GM20431 (cell line): ENCODE results near the gene ACCSL.

Source experiments
- in situ Hi-C: fragments of 300-500 bp; cut with MseI, MboI; formaldehyde crosslinking; loops from one replicate; pipeline ENCODE4 v1.15.0; 2020; ENCODE audit warnings: low sequenced_read_pairs; ENCODE audit not compliant: unreplicated experiment

Gene ACCSL

DNA sequence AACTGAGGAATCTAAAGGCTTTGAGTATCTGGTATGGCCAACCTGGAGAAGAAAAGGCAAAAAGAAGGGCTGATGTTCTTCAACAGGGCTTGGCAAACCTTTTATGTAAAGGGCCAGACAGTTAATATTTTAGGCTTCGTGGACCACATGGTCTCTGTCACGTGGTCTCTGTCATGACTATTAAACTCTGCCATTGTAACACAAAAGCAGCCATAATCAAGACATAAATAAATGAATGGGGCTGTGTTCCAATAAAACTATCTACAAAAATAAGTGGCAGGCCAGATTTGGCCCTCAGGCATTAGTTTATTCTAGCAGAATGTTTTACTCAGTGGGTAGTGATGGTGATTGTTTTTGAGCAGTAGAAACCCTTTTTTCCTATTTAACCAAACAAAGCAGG, 483 bp upstream of the ACCSL start:
- in situ Hi-C loops, result no loop called here

DNA sequence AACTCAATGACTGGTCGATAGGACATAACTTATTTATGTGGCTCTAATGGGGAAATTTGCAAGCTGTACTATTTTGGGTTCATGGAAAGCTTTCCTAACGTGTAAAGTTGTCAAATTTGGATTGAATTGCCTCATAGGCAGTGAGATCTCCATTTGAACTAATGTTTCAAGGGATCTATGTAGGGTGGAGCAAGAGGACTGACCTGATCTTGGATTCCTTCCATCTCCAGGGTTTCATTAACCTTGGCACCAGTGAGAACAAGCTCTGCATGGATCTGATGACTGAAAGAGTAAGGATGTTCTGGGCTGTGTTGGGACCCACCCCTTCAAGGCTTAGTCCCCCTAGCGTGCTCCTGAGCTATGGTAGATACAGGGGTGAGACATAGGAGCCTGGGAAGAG, 2.1 kb downstream of the ACCSL start:
- in situ Hi-C loops, result no loop called here

DNA sequence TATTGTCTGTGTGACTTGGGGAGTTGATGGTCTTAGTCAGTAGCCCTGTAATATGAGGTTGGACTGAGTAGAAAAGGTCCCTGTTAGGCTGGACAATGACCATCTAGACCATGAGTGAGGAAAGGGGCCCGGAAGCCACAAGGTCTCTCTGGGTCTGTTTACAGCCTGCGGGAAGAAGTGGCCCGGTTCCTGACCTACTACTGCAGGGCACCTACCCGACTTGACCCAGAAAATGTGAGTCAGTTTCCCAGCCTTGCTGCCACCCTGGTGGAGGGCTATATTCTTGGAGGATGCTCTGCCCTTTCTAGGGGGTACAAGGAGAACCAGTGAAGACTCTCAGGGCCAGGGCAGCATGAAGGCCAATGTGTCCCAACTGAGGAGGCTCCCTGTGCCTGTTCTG, 3.4 kb downstream of the ACCSL start:
- in situ Hi-C loops, result no loop called here

DNA sequence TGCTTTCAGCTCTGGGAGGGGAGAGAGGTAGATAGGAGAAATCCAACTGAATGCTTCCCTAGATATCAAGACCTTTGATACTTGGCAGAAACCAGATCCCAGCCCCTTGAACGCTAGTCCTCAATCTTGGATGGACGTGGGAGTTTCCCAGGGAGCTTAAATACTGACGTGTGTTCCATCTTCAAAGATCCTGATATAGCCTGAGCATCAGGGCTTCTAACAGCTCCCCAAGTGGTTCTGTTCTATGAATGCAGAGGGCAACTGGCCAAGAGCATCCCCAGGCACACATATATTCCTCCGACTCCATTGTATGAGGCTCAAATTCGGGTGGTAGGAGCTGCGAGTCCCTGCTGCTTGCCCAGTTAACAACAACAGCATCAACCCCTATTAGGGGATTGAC, 9.6 kb downstream of the ACCSL start:
- in situ Hi-C loops, result no loop called here

DNA sequence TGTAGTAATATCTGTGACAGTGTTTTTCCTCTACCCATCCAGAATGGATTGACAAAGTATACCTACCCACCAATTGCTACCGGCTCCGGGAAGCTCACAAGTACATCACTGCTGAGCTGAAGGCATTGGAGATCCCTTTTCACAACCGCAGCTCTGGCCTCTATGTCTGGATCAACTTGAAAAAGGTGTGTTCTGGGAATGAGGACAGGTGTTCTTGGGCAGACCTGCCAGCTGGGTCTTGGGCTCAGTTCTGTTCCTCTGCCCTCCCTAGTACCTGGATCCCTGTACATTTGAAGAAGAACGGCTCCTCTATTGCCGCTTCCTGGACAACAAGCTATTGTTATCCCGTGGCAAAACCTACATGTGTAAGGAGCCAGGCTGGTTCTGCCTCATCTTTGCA, 10.5 kb downstream of the ACCSL start:
- in situ Hi-C loops, result no loop called here

DNA sequence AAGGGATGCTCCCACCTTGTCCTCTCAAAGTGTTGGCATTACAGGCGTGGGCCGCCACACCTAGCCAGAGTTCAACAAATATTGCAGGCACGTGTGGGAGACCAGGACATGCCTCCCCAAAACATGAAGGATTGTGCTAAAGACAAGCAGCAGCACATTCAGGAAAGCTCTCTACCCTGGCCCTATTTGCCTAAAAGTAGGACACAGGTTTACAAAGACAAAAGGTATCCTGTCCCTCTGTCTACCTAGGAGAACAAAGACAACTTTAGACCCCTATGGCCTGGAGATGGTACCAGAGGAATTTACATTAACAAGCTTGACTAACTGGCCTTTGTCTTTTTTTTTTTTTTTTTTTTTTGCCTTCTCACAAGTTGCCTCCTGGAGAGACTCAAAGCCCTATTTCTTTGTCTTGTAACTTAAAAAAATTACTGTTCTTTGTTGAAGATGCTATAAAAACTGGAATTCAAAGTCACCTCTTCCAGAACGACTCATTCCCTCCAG, 17.4 kb downstream of the ACCSL start:
- in situ Hi-C loops, result no loop called here

DNA sequence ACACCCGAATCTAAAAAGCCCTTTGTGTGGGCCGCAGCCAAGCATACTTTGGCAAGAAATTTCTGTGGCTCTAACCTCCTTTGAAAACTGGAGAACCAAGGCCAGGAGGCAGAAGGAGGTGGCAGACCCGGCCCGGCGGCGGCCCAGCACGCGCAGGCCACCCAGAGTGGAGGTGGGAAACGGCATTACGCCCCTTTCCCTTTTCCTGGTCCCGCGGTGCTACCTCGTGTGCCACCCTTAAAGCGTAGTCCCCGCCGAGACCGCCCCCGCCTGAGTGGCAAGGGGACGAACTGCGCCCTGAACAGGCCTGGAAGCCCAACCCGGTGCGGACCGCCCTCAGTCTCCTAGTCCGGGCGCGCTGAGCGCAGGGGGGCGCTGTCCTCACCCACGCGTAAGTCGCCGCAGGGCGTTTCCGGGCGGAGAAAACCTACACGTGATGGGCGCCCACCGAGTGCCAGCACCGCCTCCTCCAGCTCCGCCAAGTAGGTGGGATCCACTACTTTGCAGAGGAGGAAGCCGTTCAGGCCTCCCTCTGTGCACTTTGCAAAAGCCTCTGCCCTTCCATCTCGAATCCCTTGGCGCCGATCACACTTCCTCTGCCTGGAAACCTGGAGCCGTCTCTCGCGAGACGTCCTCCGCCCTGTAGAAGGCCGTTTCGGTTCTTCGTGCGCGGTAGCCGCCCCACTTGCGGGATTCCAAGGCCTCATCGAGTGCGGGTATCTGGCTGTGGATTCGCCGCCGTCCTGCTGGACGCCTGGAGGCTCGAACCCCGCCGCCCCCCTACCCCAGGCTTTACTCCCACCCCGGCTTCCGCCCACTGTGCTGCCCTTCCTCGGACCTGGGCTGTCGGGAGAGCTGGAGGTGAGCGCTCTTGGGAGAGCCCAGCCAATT, 18.3 kb downstream of the ACCSL start, which contains the start of gene ACCS:
Gene ACCS (plus strand): TSS at position 430 of the 891 bp plus-strand sequence. CDS start 1,358 bp downstream, outside the sequence.
- in situ Hi-C loops, result no loop called here

DNA sequence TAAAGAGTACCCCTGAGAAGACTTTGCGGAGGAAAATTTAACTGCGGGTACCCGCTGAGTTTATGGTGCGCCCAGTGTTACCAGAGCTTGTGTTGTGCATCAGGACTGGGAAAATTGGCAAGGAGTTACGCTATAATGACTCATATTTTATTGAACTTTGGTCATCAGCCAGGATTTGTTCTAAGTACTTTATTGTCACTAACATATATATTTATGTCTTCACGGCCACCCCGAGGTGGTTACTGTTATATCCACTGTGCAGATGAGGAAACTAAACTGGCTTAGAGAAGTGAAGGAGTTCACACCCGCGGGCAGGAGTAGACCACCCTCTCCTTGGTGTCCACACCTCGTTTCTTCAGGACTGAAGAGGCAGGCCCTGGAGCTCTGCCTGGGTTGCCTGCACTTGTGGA, 19.0 kb downstream of the ACCSL start:
- in situ Hi-C loops, result no loop called here

DNA sequence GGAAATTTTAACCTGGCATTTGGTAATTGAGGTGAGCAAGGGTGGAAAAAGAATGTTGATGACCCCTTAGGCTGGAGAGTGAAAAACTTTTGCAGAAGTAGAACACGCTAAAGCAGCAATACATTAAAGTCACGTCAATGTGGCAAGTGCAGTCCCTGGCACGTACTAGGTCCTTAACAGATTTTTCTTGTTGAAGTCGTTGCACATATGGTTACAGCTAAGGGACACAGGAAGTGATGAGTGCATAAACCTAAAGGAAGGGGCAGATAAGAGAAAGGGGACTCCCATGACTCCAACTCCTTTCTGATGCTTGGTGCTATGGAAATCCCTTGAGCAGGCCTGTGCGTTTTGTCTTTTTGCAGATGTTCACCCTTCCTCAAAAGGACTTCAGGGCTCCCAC, 19.5 kb downstream of the ACCSL start:
- in situ Hi-C loops, result no loop called here

DNA sequence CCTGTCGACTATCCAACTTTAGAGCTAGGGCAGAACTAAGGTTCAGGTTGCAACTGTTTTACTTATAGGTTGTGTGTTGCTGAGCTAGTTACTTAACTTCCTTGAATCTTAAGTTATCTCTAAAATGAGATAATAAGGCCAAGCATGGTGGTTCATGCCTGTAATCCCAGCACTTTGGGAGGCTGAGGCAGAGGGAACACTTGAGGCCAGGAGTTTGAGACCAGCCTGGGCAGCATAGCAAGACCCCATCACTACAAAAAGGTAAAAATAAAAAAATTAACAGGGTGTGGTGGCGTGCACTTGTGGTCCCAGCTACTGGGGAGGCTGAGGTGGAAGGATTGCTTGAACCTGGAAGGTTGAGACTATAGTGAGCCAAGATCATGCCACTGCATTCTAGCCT, 20.4 kb downstream of the ACCSL start:
- in situ Hi-C loops, result no loop called here

DNA sequence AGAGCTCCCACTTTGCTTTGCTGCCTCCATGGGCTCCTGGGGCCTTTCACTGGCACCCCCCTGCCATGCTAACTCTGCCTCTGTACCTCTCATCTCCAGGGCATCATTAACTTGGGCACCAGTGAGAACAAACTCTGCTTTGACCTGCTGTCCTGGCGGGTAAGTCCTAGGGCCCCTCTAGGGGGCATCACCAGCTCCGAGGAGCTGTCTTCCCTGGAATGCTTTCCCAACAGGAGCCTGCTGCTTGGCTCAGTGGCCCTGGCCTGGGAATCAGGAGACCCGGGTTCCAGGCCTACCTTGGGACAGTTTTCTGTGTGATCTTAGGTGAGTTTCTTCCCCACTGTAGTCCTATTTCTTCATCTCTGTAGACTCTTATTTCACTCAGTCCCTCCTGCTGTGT, 23.4 kb downstream of the ACCSL start:
- in situ Hi-C loops, result no loop called here

DNA sequence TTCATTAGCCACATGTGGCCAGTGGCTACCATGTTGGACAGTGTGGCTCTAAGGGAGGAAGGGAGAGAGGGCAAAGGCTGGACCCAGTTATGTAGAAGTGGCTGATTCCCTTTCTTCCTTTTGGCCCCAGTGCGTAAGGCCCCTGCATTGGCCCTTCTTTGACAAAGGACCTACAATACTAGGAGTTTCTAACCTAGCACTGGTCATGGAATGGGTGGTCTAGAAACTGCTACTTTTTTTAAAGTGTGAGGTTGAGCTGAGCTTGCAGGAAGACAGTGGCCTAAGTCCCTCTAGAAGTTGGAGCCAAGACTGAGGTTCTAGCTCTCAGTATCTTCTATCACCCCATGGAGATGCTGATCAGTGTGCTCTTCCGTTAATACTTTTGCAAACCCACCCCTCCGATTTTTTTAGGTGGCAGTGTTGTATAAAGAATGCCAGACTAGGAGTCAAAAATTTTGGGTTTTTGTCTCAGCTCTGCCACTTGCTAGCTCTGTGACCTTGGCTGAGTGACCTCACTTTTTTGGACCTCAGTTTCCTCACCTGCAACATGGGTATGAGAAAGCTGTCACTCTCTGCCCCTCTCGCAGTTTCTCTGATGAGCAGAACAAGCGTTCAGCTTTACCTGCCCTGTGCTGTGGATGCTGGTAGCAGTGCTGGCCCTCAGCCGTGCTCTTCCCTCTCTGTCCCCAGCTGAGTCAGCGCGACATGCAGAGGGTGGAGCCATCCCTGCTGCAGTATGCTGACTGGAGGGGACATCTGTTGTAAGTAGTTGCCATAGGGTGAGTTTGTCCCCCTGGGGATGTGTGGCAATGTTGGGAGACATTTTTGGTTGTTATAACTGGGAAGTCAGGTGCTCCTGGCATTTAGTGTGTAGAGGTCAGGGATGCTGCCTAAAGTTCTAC, 25.2 kb downstream of the ACCSL start:
- in situ Hi-C loops, result no loop called here

DNA sequence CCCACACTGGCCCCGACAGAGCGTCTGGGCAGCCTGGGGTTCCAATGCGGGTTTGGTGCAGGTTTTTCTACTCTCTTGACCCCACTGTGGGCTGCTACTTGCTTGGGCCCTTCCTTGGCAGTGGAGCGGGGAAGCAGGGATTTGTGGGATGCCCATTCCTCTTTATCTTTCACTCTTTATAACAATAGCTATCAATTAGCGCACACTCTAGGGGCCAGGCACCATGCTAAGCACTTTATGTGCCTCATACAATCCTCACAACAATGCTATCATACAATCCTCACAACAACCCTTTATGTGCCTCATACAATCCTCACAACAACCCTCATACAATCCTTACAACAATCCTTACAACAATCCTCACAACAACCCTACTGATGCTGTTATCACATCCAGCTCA, 31.0 kb downstream of the ACCSL start:
- in situ Hi-C loops, result no loop called here

DNA sequence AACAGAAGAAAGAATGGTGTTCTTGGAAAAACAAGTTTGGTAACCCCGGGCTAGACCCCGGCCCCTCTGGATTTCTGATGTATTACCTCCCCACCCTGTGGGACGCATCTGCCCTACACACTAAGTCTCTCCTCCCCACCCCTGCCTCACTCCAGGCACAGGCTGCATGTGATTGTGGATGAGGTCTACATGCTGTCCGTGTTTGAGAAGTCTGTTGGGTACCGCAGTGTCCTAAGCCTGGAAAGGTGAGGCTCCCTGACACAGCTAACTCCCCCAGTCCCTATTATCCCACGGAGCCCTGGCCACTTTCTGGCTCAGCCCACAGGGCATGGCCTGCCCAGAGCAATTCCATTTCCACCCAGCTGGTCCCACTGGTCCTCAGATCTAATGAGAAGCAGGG, 31.6 kb downstream of the ACCSL start:
- in situ Hi-C loops, result no loop called here

DNA sequence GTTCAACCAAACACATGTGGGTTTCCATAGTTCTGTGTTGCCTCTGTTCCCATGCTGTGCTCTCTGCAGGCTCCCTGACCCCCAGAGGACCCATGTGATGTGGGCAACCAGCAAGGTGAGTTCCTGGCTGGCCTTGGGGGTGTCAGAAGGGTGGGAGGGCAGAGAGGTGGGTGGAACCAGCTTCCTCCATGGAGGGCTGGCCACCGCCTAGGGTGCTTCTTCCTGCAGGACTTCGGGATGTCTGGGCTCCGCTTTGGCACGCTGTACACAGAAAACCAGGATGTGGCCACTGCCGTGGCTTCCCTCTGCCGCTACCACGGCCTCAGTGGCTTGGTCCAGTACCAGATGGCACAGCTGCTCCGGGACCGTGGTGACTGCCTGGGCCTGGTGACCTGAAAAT, 33.2 kb downstream of the ACCSL start:
- in situ Hi-C loops, result no loop called here

DNA sequence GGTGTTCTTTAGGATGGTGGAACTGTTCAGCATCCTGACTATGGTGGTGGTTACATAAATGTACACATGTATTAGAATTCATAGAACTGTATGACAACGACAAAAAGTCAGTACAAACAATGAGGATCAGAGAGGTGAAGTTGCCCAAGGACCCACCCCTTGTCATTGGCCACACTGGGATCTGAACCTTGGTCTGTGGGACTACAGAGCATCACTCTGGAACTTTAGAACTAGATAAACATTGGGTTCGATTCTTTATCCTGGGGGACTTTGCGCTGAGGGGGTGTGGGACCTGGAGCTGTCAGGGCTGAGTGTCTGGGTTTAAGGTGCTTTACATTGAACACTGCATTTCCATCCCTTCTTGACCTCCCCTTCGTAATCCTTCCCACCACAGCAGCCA, 34.9 kb downstream of the ACCSL start:
- in situ Hi-C loops, result no loop called here

DNA sequence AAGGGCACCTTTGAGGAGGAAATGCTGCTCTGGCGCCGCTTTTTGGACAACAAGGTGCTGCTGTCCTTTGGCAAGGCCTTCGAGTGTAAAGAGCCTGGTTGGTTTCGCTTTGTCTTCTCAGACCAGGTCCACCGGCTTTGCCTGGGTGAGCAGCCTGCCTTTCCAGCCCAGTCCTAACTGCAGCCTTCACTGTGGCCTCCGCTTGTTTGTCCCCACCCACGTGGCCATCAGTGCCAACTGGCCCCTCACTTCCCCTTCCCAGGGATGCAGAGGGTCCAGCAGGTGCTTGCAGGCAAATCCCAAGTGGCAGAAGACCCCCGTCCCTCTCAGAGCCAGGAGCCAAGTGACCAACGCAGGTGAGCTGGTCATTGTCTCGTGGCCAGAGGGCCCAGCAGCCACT, 35.7 kb downstream of the ACCSL start:
- in situ Hi-C loops, result no loop called here

DNA sequence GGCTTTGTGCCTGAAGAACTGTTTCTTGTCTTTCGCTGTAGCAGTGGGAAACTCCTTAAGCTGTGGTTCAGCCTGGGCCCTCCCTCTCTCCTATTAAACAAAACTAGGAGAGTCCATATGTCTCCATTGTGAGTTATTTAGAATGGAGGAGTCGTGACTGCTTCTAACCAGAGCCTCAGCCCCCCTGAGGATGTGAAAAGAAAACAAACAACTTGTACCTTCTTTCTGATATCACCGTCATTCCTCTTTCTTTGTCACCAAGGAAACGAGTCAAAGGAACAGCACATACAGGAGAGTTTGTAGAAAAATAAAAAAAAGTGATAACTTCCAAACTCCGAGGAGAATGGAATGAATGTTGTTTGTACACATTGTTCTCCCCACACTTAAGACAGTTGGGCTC, 36.1 kb downstream of the ACCSL start:
- in situ Hi-C loops, result no loop called here

DNA sequence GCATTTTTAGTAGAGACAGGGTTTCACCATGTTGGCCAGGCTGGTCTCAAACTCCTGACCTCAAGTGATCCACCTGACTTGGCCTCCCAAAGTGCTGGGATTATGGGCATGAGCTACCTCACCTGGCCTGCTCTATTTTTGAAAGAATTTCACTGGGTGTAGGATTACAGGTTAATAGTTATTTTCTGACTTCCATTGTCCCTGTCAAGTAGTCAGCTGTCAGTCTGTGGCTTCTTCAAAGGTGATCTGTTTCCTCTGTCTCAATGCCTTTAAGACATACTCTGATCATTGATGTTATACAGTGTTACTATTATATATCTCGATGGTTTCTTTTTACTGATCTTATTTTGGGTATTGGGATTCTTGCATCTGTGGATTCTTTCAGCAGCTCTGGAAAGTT, 37.5 kb downstream of the ACCSL start:
- in situ Hi-C loops, result no loop called here

DNA sequence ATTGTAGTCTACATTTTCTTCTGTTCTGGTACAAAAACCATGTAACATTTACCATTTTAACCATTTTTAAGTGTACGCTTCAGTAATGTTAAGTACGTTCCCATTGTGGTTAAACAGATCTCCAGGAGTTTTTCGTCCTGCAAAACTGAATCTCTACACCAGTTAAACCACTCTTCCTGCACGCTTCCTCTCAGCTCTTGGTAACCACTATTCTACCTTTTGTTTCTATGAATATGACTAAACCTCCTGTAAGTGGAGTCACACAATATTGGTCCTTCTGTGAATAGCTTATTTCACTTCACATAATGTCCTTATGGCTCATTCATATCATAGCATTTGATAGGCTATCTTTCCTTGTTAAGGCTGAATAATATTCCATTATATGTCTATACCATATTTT, 40.6 kb downstream of the ACCSL start:
- in situ Hi-C loops, result no loop called here

DNA sequence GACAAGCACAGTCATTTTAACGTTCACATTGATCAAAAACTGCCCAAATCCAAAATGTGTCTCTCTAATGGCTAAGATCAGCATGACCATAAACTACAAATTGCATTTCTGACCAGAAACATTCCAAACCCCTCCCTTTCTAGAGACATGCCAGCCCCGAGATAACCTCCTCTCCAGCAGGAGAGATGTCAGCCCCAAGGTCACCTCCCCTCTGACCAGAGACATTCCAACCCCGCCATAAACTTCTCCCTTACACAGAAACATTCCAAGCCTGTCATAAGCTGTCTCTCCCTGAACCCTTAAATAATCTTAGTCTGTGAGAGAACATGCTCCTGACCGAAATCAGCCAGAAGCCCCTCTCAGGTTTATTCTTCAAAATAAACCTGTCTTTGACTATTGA, 41.1 kb downstream of the ACCSL start:
- in situ Hi-C loops, result no loop called here
